GM18870 (cell line): ENCODE results near the gene VPS13D.

Experiments used
- ATAC-seq: cut with Tn5 transposase; IDR thresholded peaks from one replicate; pipeline ENCODE4 v1.9.1; 2021; ENCODE audit warnings: moderate library complexity; ENCODE audit not compliant: unreplicated experiment

The VPS13D gene

DNA sequence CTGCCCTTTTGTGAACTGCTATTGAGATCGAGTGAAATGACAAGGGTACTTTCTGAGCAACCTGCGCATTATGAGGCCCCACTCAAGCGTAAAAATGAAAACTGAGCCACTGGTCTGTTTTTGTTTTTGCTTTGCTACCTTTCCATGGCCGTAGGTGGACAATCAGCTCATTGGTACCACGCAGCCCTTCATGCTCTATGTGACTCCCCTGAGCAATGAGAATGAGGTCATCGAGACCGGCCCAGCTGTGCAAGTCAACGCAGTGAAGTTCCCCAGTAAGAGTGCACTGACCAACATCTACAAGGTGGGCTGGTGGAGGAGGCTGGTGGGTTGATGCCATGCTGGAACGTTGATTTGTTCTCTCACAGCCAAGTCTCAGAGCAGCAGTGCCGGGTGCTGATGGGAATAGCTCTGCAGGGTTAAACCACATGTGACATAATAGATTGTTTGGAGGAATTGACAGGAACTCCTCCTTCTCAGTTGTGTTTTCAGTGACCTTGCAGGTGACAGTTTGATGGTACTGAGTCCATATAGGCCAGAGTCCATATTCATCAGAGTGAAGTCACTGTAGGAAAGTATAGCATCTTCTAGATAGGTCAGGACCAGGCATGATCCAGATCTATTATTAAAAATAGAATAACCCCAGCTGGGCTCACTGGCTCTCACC lies 170.3 kb downstream of the VPS13D start:
- no peak for ATAC-seq

GRCh38 chr1:12402159-12402673 lies 172.4 kb downstream of the VPS13D start:
- no peak for ATAC-seq

DNA sequence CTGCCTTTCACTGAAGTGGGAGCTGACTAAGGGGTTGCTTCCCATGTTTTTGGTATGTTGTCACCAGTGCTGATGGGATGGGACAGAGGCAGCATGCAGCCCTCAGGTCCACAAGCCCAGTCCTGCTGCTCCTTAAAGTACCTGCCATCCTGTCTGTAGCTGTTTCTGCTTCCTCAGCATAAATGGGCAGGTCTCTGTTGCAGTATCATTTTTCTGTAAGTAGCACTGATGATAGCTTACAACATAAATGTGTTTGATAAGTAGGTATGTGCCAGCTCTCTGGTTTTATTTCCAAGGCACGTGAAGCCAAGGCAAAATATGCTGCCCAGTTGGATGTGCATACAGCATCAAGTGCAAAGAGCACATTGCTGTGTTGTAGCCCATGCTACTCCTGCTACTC lies 173.0 kb downstream of the VPS13D start:
- ATAC-seq: no peak

- no peak for ATAC-seq
Measured at GRCh38 chr1:12404918-12405317, 175.1 kb downstream of the VPS13D start.

GRCh38 chr1:12405325-12406210 lies 175.7 kb downstream of the VPS13D start:
- ATAC-seq: no peak

DNA sequence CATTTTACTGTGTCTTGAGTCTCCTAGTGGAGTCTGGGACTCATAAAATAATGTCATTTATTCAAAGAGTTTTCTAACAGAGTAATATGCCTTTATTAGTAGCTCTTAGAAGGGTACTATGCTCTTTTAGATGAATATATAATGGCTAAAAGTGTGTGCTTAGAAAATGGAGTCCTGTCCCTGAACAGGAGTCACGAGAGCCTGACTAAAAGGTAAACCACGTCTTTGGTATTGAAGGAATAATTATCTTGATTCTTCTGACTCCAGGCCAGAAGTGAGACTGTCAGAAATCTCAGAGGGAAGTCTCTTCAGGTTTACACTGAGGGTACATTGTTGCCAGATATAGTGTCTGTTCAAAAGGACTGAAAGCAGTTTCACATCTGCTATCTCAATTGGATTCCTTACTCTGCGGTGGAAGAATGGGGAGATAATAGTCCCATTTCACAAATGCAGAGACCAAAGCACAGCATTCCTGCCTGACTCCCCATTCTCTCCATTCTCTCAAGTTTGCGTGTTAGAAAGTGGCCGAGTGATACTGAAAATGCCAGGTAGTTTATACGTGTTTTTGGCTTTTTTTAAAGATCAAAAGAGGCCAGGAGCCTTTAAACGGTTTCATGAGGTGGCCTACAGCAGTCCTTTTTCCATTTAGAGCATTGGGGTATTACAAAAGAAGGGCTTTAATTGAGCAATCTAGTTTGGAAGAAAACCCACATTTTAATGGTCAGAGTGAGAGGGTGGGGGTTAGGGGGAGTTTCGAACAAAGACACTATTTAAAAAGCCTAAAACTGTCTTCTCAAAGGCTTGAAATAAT lies 176.6 kb downstream of the VPS13D start:
- no peak for ATAC-seq

GRCh38 chr1:12407050-12407961 lies 177.5 kb downstream of the VPS13D start:
- no peak for ATAC-seq

DNA sequence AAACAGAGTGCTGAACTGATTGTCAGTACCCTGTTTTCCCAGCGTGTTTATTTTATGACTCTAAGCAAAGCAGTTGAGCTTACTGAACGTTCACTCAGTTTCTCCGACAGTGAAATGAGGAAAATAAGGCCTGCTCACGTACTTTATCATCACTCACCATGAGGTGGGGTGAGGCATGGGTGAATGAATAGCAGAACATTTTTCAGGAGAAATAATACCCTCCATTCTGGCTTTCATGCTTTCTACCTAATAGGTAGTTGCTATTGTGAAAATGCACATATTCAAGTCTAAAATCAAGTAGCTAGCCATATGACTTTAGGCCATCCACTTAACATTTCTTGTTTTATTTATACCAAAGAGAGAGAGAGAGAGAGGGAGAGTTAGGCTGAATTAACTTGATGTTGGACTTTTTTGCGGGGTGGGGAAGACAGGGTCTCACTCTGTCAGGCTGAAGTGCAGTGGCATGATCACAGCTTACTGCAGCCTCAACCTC lies 178.2 kb downstream of the VPS13D start:
- no peak for ATAC-seq

DNA sequence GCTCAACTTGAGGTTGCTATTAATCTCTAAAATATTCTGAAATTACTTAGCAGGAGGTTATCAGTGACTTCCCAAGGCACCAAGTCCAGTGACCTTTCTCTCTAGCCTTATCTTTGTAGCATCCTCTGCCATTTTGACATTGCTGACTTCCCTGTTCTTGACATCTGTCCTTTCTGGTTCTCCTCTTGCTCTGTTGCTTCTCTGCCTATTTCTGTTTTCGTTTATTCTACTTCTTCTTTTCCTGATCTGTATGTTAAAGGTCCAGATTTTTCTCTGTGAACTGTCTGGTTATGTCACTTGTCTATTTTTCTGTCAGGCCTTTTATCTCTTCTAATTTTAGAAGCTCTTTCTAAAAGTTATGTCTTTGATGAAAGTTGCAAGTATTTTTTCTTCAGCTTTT lies 178.8 kb downstream of the VPS13D start:
- ATAC-seq: no peak

DNA sequence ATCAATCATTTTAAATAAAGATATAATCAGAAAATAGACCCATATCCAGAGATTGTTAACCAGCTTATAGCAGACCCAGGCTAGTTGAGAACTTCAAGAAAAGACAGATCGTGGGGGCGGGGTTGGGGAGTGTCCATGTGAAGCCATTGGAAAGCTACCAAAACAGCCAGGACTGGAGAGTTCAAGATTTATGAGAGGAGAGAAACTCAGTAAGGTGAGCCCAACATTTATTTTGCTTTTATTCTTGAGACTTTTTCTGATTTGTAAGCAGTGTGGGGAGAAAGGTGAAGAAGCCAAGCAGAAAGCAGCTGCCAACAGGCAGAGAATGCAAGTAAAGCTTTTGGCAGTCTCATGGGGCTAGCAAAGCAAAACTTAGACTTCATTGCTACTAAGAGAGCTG lies 179.9 kb downstream of the VPS13D start:
- no peak for ATAC-seq

DNA sequence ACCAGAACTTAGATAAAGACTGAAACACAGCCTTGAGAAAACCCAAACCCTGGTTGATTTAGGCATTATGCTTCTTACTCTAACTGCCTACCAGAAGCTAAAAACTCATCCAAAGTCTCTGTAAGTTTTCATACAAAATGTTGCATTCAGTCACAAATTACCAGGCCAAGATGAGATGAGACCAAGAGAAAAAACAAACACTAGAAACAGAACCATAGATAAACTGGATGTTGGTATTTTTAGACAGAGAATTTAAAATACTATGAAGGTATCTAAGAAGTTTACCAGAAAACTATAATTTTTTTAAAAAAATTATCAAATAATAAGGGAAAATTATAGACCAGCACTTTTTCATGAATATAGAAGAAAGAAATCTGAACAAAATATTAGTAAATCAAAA lies 180.5 kb downstream of the VPS13D start:
- ATAC-seq: no peak

DNA sequence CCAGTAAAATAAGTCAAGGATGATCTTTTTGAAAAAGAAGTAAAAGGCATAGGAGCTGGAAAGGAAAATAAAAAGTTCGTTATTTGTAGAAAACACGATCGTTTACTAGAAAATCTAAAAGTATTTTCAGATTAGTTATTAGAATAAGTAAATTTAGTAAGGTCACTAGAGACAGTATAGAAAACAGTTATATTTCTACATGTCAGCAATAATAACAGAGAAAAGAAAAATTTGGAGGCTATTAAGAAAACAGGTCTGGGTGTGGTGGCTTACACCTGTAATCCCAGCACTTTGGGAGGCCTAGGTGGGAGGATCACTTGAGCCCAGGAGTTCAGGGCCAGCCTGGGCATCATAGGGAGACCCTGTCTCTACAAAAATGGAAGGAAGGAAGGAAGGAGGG lies 181.3 kb downstream of the VPS13D start:
- ATAC-seq: no peak

GRCh38 chr1:12411747-12412146 lies 181.9 kb downstream of the VPS13D start:
- no peak for ATAC-seq

- ATAC-seq: no peak
Measured at GRCh38 chr1:12412439-12412838, 182.6 kb downstream of the VPS13D start.

- no peak for ATAC-seq
Measured at GRCh38 chr1:12413664-12414410, 184.0 kb downstream of the VPS13D start.

DNA sequence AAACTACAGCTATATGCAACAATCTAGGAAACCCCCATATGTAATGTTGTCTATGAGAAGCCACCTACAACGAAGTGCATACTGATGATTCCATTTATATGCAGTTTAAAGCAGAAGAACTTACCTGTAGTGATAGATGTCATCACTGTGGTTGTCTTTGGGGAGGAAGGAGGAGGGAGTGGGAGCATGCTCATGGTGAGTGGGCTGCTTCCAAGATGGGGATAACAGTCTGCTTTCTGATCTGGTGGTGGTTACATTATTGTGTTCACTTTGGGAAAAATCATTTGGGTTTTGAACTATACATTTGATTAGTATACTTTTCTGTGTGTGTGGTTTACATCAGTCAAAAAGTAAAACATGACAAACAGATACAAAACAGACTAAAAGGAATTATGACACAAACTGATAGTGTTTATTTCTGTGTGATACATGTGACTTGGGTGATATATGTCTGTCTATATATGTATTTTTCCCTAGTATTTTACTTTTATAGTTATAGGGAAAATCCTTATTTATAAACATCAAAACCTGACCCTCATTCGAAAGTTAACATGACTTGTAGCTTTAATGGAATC lies 184.7 kb downstream of the VPS13D start:
- no peak for ATAC-seq

DNA sequence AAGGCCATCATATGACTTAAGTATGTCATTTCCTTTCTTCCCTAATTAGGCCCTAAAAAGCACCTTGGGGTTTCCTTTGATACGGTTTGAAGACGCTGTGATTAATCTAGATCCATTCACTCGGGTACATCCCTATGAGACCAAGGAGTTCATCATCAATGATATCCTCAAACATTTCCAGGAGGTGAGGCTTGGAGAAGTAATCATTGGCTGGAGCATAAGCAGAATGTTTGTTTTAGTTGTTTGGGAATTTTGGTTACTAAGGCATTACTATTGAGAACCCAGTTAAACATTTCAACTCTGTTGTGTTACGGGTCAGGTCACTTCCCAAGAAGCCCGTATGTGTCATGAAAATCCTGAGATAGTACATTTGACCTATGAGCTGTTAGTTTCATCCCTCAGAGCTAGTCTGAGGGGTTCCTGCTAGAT lies 185.2 kb downstream of the VPS13D start:
- no peak for ATAC-seq

DNA sequence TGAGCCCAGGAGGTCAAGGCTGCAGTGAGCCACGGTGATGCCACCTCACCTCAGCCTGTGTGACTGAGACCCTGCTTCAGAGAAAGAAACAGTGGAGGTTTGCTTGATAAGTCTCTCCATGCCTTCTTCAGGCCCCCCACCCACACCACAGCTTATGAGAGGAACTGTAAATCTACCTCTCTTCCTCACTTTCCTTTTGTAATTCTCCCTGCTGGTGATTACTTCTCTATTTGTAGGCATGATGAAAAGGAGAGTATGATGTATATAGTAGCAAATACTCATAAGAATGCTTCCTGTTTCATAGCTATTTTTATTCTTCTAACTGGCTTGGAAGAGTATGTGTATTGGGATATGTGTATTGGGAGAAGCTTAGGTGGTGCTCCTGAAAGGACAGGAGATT lies 186.3 kb downstream of the VPS13D start:
- no peak for ATAC-seq

DNA sequence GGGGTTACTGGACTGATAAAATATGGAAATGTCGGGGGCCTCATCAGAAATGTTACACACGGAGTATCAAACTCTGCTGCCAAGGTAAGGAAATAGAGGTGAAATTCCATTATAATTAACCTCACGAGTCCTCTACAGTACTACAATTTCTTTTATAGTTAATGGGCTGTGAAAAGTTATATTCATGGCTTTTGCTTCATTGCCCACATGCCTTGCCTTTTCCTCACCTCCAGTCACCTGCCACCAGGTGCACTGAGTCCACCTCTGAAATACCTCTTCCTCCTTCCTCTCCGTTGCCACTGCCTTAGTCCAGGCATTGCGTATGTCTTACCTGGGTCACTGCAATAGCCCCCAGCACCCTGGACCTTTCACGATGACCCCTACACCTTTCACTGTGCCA lies 186.9 kb downstream of the VPS13D start:
- no peak for ATAC-seq
